Thymus (tissue), 11 donors: ENCODE data around the gene FHIT. TPM values are rescaled to one million over a fixed set of nuclear protein-coding genes. Genes with fewer than 3 reads are reported as not detected.

ENCODE experiments used
- DNase-seq, 9 donors: peaks; one replicate each; pipeline ENCODE4 v3.0.0-alpha.2; 2013; ENCODE audit warnings: low spot score in 9 of 9, low read depth in 6 of 9, missing footprints in 1 of 9
- H3K27ac ChIP-seq, 2 donors: one replicate each; pipeline ENCODE4 v1.5.1; 2013; ENCODE audit warnings: control low read depth in 1 of 2, low read depth in 1 of 2, low read length in 1 of 2, mild to moderate bottlenecking in 1 of 2, moderate library complexity in 1 of 2
- H3K27me3 ChIP-seq, 2 donors: one replicate each; pipeline ENCODE4 v1.5.1; 2013; ENCODE audit warnings: low read length in 1 of 2; ENCODE audit not compliant: control insufficient read depth in 2 of 2, insufficient read depth in 1 of 2
- H3K36me3 ChIP-seq, 2 donors: one replicate each; pipeline ENCODE4 v1.5.1; 2013; ENCODE audit warnings: low read length in 1 of 2, mild to moderate bottlenecking in 1 of 2, moderate library complexity in 1 of 2; ENCODE audit not compliant: control insufficient read depth in 2 of 2, insufficient read depth in 2 of 2
- H3K4me1 ChIP-seq, 2 donors: one replicate each; pipeline ENCODE4 v1.5.1; 2013; ENCODE audit warnings: low read length in 2 of 2; ENCODE audit not compliant: control insufficient read depth in 2 of 2, insufficient read depth in 2 of 2
- H3K4me3 ChIP-seq, 2 donors: one replicate each; pipeline ENCODE4 v1.5.1; 2013; ENCODE audit warnings: low read length in 2 of 2, control low read depth in 1 of 2, mild to moderate bottlenecking in 1 of 2
- H3K9me3 ChIP-seq, 2 donors: one replicate each; pipeline ENCODE4 v1.5.1; 2013; ENCODE audit warnings: low read length in 1 of 2, mild to moderate bottlenecking in 1 of 2; ENCODE audit not compliant: control insufficient read depth in 2 of 2, insufficient read depth in 1 of 2
- WGBS: extraction: QIAGEN DNeasy Blood & Tissue Kit; methylation state at CpG from one replicate; pipeline ENCODE4 v1.1.7; 2013; 5-methylcytosine and 5-hydroxymethylcytosine counted together
- polyA plus RNA-seq: library from polyadenylated mRNA; stranded (reverse); fragments of 200-250 nt; gene quantifications from one replicate; pipeline ENCODE4 v1.2.3, GENCODE V29; 2013
- total RNA-seq: library from RNA; stranded (reverse); fragments of 120-200 nt; gene quantifications from one replicate; pipeline ENCODE4 v1.2.4, GENCODE V29; 2013
- donor health status: healthy.

Gene FHIT
- total and polyA plus RNA-seq, 2 donors = 9.2 to 13.2 TPM

DNA sequence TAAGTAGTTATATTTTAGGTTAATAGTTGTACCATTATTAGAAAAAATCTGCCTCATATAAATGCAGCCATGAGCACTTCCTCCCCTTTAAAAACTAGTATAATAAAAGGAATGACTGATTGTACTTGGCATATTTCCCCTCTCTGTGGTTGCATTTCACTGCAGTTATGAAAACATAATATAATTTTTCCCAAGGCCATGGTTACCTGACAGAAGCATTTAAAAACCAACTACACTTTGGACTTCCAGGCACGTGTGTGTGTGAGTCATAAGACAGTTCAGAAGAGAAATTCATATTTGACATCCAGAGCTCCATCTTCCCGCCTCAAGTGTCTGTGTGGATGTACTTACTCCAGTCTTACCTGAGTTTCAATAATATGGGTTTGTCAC lies 1373.2 kb downstream of the FHIT start:
- no peak for DNase-seq
- Histone ChIP-seq H3K9me3 (peaks cover 0 to 3% of the 10 kb centered on the region in 2 donors), H3K36me3 (peaks cover 0 to 2% of the 10 kb centered on the region in 2 donors), H3K4me3 (no peak overlapping the region), H3K4me1 (peaks cover 2 to 14% of the 10 kb centered on the region in 2 donors), H3K27me3 (no peaks in the 10 kb centered on the region), H3K27ac (no peak overlapping the region)
- 88% methylated on average over 2 of the region's 2 CpGs for WGBS

DNA sequence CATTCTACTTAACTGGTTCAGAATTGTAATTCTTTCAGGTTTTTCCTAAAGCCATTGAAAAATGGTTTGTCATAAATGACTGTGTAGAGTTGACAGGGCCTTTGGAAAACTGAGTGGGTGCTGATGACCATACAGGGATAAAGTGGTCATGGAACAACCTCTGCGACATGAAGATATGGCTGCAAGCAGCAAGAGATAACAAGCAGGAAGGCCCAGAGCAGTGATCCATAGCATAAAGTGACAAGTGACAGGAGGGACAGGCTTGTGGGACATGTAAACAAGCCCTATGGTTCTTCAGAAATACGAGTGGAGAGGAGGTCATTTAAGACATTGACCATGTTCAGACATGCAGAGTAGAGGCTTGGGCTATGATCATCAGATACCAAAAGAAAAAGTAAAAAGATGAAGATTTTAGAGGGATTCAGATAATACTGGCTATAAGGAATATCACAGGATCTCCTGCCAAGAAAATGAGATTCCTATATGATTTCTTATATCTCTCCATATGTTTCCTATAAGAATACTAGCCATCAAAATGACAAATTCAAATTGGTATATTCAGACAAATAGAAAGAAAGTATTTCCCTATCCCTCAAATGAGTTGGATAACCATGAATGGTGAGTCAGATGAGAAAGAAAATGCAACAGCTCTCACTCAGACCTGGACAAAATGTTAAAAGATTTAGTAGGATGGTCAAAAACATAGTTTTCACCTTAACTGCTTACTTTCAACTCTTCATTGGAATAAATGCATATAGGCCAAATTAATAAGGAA lies 1373.8 kb downstream of the FHIT start:
- 95% methylated on average over 2 of the region's 2 CpGs for WGBS
- H3K27ac ChIP-seq = no peak overlapping the region
- no peak overlapping the region for H3K4me3 ChIP-seq
- peaks cover 2 to 14% of the 10 kb centered on the region in 2 donors for H3K4me1 ChIP-seq
- no peaks in the 10 kb centered on the region for H3K27me3 ChIP-seq
- peaks cover 0 to under 1% of the 10 kb centered on the region in 2 donors for H3K36me3 ChIP-seq
- no peak for DNase-seq
- H3K9me3 ChIP-seq = peaks cover 0 to 3% of the 10 kb centered on the region in 2 donors

DNA sequence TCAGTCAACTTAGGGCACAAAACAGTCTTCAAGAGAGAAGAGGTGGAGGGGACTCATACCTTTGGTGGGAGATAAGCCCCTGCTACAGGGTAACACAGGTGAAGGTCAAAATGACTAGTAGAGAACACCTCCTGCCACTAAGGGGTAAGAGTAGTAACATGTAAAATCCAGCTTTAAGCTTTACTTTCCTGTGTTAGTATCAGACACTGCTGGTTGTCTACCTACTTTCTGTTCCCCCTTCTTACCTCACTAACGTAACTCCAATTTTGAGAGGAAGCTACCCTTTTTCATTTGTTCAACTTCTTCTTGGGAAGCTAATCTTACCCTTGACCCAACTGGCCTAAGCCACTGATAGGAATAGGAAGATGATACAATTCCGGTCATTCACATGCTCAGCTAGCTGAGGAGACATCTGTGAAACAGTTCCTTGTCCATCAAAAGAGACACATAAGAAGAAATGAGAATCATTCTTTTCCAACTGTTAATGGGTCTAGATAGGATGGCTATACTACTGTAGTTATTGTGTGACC lies 1374.7 kb downstream of the FHIT start:
- Histone ChIP-seq H3K36me3 (no peaks in the 10 kb centered on the region), H3K9me3 (peaks cover 0 to 3% of the 10 kb centered on the region in 2 donors), H3K27ac (no peak overlapping the region), H3K27me3 (no peaks in the 10 kb centered on the region), H3K4me3 (no peak overlapping the region), H3K4me1 (peaks cover 2 to 14% of the 10 kb centered on the region in 2 donors)
- WGBS = 96% methylated on average over 2 of the region's 2 CpGs
- no peak for DNase-seq

DNA sequence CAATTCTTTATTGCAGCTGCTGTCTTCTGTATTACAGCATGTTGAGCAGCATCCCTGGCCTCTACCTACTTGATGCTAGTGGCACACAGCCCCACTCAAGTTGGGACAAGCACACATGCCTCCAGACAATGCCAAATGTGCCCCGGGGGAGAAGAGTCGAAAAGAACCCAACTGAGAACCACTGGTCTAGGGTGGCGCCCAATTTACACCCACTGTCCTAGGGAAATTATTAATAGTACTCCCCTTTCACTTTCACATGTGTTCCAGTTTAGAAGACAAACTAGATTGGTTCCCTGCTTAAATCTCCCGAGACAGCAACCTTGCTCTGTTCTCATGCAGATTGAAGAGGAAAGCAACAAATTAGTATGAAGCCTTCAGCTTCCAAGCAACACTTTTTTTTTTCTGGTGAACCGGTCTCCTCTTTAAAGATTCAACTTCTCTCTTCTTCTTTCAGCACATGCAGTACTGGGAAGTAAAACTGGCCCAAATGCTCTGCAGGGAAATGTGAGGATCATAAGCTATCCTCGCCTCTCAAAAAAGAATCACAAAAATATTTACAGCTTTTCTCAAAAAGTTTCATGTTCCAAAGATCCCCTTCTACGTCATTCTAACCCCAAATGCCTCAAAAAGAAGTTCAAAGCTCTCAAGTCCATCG lies 1377.5 kb downstream of the FHIT start:
- no peak overlapping the region for H3K4me3 ChIP-seq
- no peaks in the 10 kb centered on the region for H3K36me3 ChIP-seq
- WGBS = 81% methylated on average over 8 of the region's 8 CpGs
- H3K27me3 ChIP-seq = no peaks in the 10 kb centered on the region
- no peak for DNase-seq
- H3K4me1 ChIP-seq = peaks cover 0 to 7% of the 10 kb centered on the region in 2 donors
- peak overlapping the region in 1 of 2 donors; percentile 36 for H3K27ac ChIP-seq
- H3K9me3 ChIP-seq = peaks cover 0 to 3% of the 10 kb centered on the region in 2 donors

DNA sequence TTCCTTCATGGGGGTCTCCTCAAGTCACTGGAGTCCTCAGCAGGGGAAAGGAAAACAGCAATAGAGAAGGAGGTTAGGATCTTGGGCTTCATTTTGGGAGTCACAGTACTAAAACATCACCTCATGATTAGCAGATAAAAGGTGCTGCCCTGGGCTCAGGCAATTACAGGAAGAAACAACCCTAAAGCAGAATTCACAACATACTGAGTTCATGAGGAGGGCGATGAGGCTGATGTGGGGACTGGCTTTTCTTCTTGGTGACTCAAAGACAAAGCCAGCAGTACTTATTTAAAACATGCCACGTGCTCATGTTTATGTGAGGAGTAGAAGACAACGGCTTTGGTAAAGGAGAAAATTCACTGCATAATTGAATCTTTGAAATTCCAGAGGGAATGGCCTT lies 1379.1 kb downstream of the FHIT start:
- H3K27ac ChIP-seq = no peak overlapping the region
- H3K4me1 ChIP-seq = peaks cover 0 to 3% of the 10 kb centered on the region in 2 donors
- no peak for DNase-seq
- no peak overlapping the region for H3K4me3 ChIP-seq
- no peaks in the 10 kb centered on the region for H3K27me3 ChIP-seq
- peaks cover 0 to 3% of the 10 kb centered on the region in 2 donors for H3K9me3 ChIP-seq
- 96% methylated on average over 3 of the region's 3 CpGs for WGBS
- H3K36me3 ChIP-seq = no peaks in the 10 kb centered on the region

DNA sequence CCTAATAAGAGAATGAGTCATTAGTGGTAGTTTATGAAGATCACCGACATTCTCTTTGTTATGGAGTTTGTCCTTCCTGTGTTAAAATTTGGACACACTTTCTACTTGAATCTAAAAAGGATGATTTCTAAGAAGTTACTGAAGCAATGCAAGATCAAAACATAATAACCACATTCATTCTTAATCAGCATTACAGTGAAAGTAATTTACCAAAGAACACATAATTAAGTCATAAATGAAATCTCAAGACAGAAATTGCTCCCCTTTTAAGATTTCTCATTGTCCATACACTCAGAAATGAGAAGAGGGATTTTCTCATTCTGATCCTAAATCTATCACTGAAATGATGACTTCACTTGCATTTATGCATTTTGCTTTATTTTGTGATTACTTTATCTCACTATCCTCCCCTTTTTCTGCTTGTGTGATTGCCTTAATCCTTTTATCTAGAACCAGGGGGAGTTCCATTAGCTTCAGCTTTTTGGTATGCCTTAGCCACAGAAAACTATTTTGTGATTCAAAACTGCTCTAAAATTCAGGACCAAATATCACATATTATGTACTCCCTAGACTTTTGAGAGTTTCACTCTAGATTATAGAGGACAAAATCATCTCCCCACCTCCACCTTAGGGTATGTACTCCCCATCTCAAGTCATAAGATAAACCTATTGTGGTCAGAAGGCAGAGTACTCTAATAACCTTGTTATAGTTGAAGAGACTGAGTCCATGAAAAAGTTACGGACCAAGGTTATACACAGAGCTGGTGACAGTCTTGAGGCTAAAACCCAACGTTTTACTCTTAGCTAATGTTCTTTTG lies 1383.9 kb downstream of the FHIT start:
- H3K27ac ChIP-seq = no peak overlapping the region
- peaks cover 0 to 3% of the 10 kb centered on the region in 2 donors for H3K4me1 ChIP-seq
- H3K9me3 ChIP-seq = peaks cover 0 to 2% of the 10 kb centered on the region in 2 donors
- no peaks in the 10 kb centered on the region for H3K27me3 ChIP-seq
- no peaks in the 10 kb centered on the region for H3K36me3 ChIP-seq
- H3K4me3 ChIP-seq = no peak overlapping the region
- DNase-seq = no peak
- WGBS = 94% methylated on average over 3 of the region's 3 CpGs

DNA sequence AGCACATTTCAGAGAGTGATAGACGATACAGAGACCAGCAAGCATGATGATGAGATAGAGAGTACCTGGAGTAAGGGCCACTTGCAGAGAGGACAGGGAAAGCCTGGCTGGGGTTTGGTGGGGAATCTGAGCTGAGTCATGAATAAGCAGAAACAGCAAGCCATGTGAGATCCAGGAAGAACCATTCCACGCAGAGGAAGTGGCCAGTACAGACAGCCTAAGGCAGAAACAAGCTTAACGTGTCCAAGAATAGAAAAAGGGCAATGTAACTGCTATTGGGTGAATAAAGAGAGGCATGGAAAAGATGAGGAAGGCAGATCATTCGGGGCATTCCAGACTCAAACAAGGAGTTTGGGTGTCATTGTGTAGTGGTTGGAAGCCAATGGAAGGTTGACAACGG lies 1385.2 kb downstream of the FHIT start:
- Histone ChIP-seq H3K9me3 (peaks cover 0 to 2% of the 10 kb centered on the region in 2 donors), H3K36me3 (no peaks in the 10 kb centered on the region), H3K27ac (no peak overlapping the region), H3K4me3 (no peak overlapping the region), H3K27me3 (no peaks in the 10 kb centered on the region), H3K4me1 (peaks cover 0 to 3% of the 10 kb centered on the region in 2 donors)
- WGBS = 81% methylated on average over 5 of the region's 5 CpGs
- no peak for DNase-seq

DNA sequence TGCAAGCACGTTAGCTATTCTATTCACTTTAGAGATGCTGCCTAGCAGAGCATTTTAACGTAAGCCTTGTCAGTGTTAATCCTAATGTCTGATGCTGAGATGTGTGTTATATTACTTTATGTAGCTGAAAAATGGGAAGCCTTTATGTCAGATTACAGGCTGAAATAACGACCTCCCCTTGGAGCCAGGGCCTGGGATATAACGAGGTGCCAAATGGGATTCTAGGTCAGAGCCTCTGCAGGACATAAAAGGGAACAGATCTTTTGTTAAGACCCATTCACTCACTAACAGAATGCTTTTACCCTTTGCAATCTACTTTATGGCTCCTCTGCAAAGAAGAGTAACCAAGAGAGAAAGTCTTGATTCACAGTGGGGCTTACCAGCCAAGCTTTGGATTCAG lies 1385.9 kb downstream of the FHIT start:
- Histone ChIP-seq H3K9me3 (peaks cover 0 to 2% of the 10 kb centered on the region in 2 donors), H3K27ac (no peak overlapping the region), H3K4me1 (peaks cover 0 to 3% of the 10 kb centered on the region in 2 donors), H3K4me3 (no peak overlapping the region), H3K36me3 (no peaks in the 10 kb centered on the region), H3K27me3 (no peaks in the 10 kb centered on the region)
- DNase-seq = no peak
- 97% methylated on average over 4 of the region's 4 CpGs for WGBS
